HCT116 (cell line): ENCODE data around the gene PTDSS2. TPM values are rescaled to one million over a fixed set of nuclear protein-coding genes. Genes with fewer than 3 reads are reported as not detected.

Source experiments
- ATAC-seq: fragments of 200-7000 bp; cut with Tn5 transposase; 2 replicates; pipeline ENCODE4 v1.9.1; 2020; ENCODE audit warnings: mild to moderate bottlenecking, moderate library complexity
- BruUV-seq: library from RNA; stranded (reverse); fragments of 400-500 nt; replicated peaks from 2 replicates; lab custom pipeline; 2021; lab: Mats Ljungman, UMichigan
- CTCF ChIA-PET: fragments of 300-600 bp; sonication (Branson Sonifier 250); formaldehyde crosslinking; loops from one replicate; lab custom pipeline; 2021; ENCODE audit warnings: antibody characterized with exemption; lab: Charles Lee
- POLR2A ChIA-PET: fragments of 300-600, 350-600 bp; sonication (Branson Sonifier 250); formaldehyde crosslinking; loops from one replicate; lab custom pipeline; 2021; ENCODE audit warnings: antibody characterized with exemption; lab: Charles Lee
- RAD21 ChIA-PET, 2 experiments: fragments of 300-600 bp; sonication (Branson Sonifier 250); formaldehyde crosslinking; loops; one replicate each; lab custom pipeline; 2023; ENCODE audit warnings: low total read pairs in 2 of 2; ENCODE audit not compliant: uncharacterized antibody in 2 of 2, unreplicated experiment in 2 of 2, low non-redundant PET in 1 of 2; lab: Charles Lee
- DNase-seq: peaks from one replicate; pipeline ENCODE4 v3.0.0-alpha.2; 2010; ENCODE audit warnings: low read depth, low spot score
- H2AFZ ChIP-seq: fragments of 200-600 bp; shearing (Covaris generic), sonication (generic); 2 replicates; pipeline ENCODE4 v1.6.1; 2017; ENCODE audit warnings: low read depth, mixed run types, mixed read lengths, antibody characterized with exemption, low read length; ENCODE audit not compliant: poor library complexity, severe bottlenecking
- H3K27ac ChIP-seq: 2 replicates; pipeline ENCODE4 v1.5.1; 2012; ENCODE audit warnings: low read depth, low read length
- H3K27me3 ChIP-seq: fragments of 200-600 bp; sonication (generic); 2 replicates; pipeline ENCODE4 v1.6.1; 2016; ENCODE audit warnings: mixed run types, low read length, mixed read lengths; ENCODE audit not compliant: insufficient read depth
- H3K36me3 ChIP-seq, 2 experiments: fragments of 200-500 bp in 1 of 2; fragments of 200-600 bp in 1 of 2; sonication (Bioruptor generic) in 1 of 2; sonication (generic) in 1 of 2; 2 replicates each; pipeline versions ENCODE4 v1.5.1 to v1.6.1; 2014 to 2016; ENCODE audit warnings: low read length in 2 of 2, inconsistent platforms in 1 of 2, mixed read lengths in 1 of 2, mixed run types in 1 of 2; ENCODE audit not compliant: insufficient read depth in 2 of 2, control insufficient read depth in 1 of 2
- H3K4me1 ChIP-seq, 2 experiments: fragments of 200-600 bp in 1 of 2; sonication (generic) in 1 of 2; 2 replicates each; pipeline versions ENCODE4 v1.5.1 to v1.6.1; 2012 to 2017; ENCODE audit warnings: low read length in 2 of 2, inconsistent platforms in 1 of 2, mild to moderate bottlenecking in 1 of 2, mixed read lengths in 1 of 2, mixed run types in 1 of 2, moderate library complexity in 1 of 2; ENCODE audit not compliant: insufficient read depth in 2 of 2, control insufficient read depth in 1 of 2
- H3K4me2 ChIP-seq: fragments of 200-600 bp; sonication (generic); 2 replicates; pipeline ENCODE4 v1.6.1; 2017; ENCODE audit warnings: mixed run types, low read length, mixed read lengths
- H3K4me3 ChIP-seq, 2 experiments: fragments of 200-600 bp in 1 of 2; sonication (generic) in 1 of 2; replicated peaks in 1 of 2; 2 replicates each; pipeline ENCODE4 v1.5.1; 2011 to 2016; ENCODE audit warnings: low read length in 2 of 2, control low read depth in 1 of 2, low read depth in 1 of 2, mild to moderate bottlenecking in 1 of 2, mixed read lengths in 1 of 2, mixed run types in 1 of 2
- H3K79me2 ChIP-seq: fragments of 200-600 bp; sonication (generic); 2 replicates; pipeline ENCODE4 v1.6.1; 2017; ENCODE audit warnings: mild to moderate bottlenecking, mixed run types, low read length, moderate library complexity, mixed read lengths; ENCODE audit not compliant: insufficient read depth
- H3K9ac ChIP-seq: fragments of 200-600 bp; sonication (generic); 2 replicates; pipeline ENCODE4 v1.6.1; 2016; ENCODE audit warnings: low read length, mixed read lengths
- H3K9me2 ChIP-seq: fragments of 200-600 bp; sonication (generic), shearing (Covaris generic); 2 replicates; pipeline ENCODE4 v1.6.1; 2017; ENCODE audit warnings: mixed run types, mild to moderate bottlenecking, moderate library complexity; ENCODE audit not compliant: insufficient read depth
- H3K9me3 ChIP-seq, 2 experiments: fragments of 200-500 bp in 1 of 2; fragments of 200-600 bp in 1 of 2; sonication (Bioruptor generic) in 1 of 2; sonication (generic) in 1 of 2; 2 replicates each; pipeline ENCODE4 v1.6.1; 2014 to 2017; ENCODE audit warnings: low read length in 2 of 2, mixed read lengths in 2 of 2, inconsistent platforms in 1 of 2, low read depth in 1 of 2, mild to moderate bottlenecking in 1 of 2, mixed run types in 1 of 2, moderate library complexity in 1 of 2; ENCODE audit not compliant: control insufficient read depth in 1 of 2, insufficient read depth in 1 of 2
- H4K20me1 ChIP-seq: fragments of 200-600 bp; sonication (generic), shearing (Covaris generic); 2 replicates; pipeline ENCODE4 v1.6.1; 2017; ENCODE audit warnings: mixed run types, mild to moderate bottlenecking, moderate library complexity; ENCODE audit not compliant: insufficient read depth
- CBX3 ChIP-seq: IDR thresholded peaks from 2 replicates; pipeline ENCODE4 v1.6.1; 2012; ENCODE audit warnings: low read depth
- EGR1 ChIP-seq: IDR thresholded peaks from 2 replicates; pipeline ENCODE4 v1.6.1; 2012; ENCODE audit warnings: low read depth
- ELF1 ChIP-seq: IDR thresholded peaks from 2 replicates; pipeline ENCODE4 v1.6.1; 2012; ENCODE audit warnings: low read depth, borderline replicate concordance
- FOSL1 ChIP-seq: IDR thresholded peaks from 2 replicates; pipeline ENCODE4 v1.6.1; 2012; ENCODE audit warnings: low read depth
- JUND ChIP-seq: IDR thresholded peaks from 2 replicates; pipeline ENCODE4 v1.6.1; 2012
- POLR2AphosphoS5 ChIP-seq: IDR thresholded peaks from 2 replicates; pipeline ENCODE4 v1.6.1; 2011; ENCODE audit warnings: mild to moderate bottlenecking, low read depth, low read length, moderate library complexity
- RAD21 ChIP-seq: IDR thresholded peaks from 2 replicates; pipeline ENCODE4 v1.6.1; 2012; ENCODE audit warnings: low read depth, mild to moderate bottlenecking
- SIN3A ChIP-seq: IDR thresholded peaks from 2 replicates; pipeline ENCODE4 v1.6.1; 2012; ENCODE audit warnings: low read depth
- SP1 ChIP-seq: IDR thresholded peaks from 2 replicates; pipeline ENCODE4 v1.6.1; 2012; ENCODE audit warnings: low read depth
- YY1 ChIP-seq: IDR thresholded peaks from 2 replicates; pipeline ENCODE4 v1.6.1; 2011; ENCODE audit warnings: low read length, low read depth, moderate library complexity, mild to moderate bottlenecking; ENCODE audit not compliant: insufficient replicate concordance; ENCODE audit errors: extremely low read depth
- ZFX ChIP-seq: fragments of 450-650 bp; IDR thresholded peaks from 2 replicates; pipeline ENCODE4 v1.6.1; 2017
- ZNF274 ChIP-seq: fragments of 200-500 bp; sonication (Bioruptor generic); IDR thresholded peaks from 2 replicates; pipeline ENCODE4 v1.6.1; 2014; ENCODE audit warnings: mild to moderate bottlenecking, low read depth, low read length, inconsistent platforms
- intact Hi-C: fragments of 100-400 bp; cut with micrococcal nuclease; formaldehyde crosslinking; loops from 2 replicates; pipeline ENCODE4 v1.10.0; 2022
- total RNA-seq: library from RNA; stranded (reverse); gene quantifications from one replicate; pipeline ENCODE4 v1.2.1, GENCODE V29; 2021; ENCODE audit not compliant: unreplicated experiment
- TF ChIP-seq, protein P1 (sequence below): IDR thresholded peaks from 2 replicates; pipeline ENCODE4 v1.6.1; 2012
- TF ChIP-seq, protein P2 (sequence below), 3 experiments: fragments of 200-600 bp in 1 of 3; sonication (generic) in 1 of 3; IDR thresholded peaks in 2 of 3; conservative IDR thresholded peaks in 1 of 3; 2 replicates each; pipeline ENCODE4 v1.5.1; 2012 to 2017; ENCODE audit warnings: low read depth in 2 of 3, low read length in 2 of 3, antibody characterized with exemption in 1 of 3, borderline replicate concordance in 1 of 3, control low read depth in 1 of 3, mild to moderate bottlenecking in 1 of 3, mixed read lengths in 1 of 3, mixed run types in 1 of 3, moderate library complexity in 1 of 3; ENCODE audit not compliant: insufficient read depth in 1 of 3

PTDSS2 gene
- total RNA-seq, 1 experiment from 2014 or later, result 40.1 TPM

DNA sequence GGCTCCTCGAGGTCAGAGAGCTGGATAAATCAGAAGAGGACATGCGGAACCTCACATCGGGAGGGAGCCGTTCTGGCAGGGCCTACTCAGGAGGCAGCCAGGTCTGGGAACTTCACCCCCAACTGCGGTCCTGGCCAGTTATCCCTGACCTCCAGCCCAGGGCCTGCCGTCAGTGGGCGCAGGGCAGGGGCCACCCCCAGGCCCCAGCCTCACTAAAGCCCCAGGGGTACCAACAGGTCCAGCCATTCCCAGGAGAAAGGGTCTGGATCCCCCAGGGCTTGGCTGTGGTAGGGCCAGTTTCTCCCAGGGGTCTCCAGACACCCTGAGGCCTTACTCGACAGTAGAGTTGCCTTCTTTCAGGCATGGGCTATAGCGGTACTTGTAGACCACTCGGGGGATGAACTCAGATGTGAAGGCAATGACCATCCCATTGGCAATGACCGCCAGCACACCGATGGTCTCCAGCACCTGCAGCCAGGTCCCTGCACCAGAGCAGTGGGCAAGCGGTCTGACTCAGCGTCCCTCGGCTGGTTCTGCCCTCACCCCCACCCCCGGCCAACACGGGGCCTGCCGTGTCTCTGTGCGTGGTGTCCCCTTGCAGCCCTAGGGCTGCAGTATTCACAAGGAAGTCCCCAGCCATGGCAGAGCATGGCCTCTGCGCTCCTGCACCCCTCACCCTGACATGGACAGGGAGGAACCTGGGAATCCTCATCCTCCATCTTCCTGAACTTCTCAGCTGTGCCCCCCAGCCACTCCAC lies 30.7 kb upstream of the PTDSS2 start:
- no peak overlapping the region for H3K27ac ChIP-seq
- no peaks in the 10 kb centered on the region for H4K20me1 ChIP-seq
- ChIA-PET CTCF (no interaction called here), POLR2A (no interaction called here), RAD21 (no interaction called here)
- no peaks in the 10 kb centered on the region; the same call in 1 of the 2 replicates for H3K79me2 ChIP-seq
- no peak for ATAC-seq
- TF ChIP-seq, protein P1, sequence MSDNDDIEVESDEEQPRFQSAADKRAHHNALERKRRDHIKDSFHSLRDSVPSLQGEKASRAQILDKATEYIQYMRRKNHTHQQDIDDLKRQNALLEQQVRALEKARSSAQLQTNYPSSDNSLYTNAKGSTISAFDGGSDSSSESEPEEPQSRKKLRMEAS, result no peak
- TF ChIP-seq ZNF274, result no peak
- TF ChIP-seq EGR1, result no peak
- no peak for TF ChIP-seq YY1
- no peak for TF ChIP-seq CBX3
- no peak overlapping the region for H3K4me3 ChIP-seq
- intact Hi-C loops, result no loop called here
- H3K9me3 ChIP-seq, result no peaks in the 10 kb centered on the region
- H3K36me3 ChIP-seq, result no peaks in the 10 kb centered on the region
- no peaks in the 10 kb centered on the region for H3K9me2 ChIP-seq
- no peaks in the 10 kb centered on the region for H3K27me3 ChIP-seq
- no peak overlapping the region for H3K9ac ChIP-seq
- no peak for DNase-seq
- H2AFZ ChIP-seq, result no peak overlapping the region
- peaks cover 19 to 30% of the 10 kb centered on the region in 2 experiments for H3K4me1 ChIP-seq
- no TSS peak for BruUV-seq
- no peak overlapping the region for H3K4me2 ChIP-seq

DNA sequence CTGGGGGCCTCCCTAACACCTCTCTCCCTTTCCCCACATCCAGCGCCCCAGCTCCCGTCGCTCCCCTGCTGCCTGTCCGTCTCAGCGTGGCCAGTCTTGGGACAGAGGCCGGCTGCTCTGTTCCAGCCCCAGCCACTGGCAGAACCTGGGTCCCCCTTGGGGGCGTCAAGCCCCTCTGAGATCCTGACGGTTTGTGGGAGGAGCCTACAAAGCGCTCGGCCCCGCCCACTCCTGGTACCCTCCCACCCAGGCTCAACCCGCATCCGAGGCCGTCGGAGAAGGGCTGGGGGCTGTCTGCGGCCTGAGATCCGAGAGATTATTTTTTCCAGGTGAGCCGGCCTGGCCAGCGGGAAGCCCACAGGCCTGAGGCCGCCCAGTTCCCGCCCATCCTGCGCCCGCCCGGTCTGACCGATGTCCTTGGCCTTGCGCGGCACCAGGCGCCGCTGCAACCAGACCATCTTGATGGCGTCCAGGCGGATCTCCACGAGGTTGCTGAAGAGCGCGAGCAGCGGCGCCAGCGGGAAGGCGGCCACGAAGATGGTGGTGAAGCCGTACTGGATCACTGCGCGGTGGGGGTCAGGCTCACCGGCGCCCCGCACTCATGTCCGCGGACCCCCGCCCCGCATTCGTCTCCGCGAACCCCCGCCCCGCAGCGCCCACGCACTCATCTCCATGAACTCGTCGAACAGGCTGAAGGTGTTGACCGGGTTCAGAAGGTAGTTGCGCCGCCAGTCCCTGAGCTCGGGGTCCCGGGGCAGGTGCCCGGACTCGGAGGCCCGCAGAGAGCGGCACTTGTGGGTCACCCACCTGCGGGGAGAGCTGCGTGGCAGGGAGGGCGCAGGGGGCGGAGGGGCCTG lies 29.8 kb upstream of the PTDSS2 start:
- no TSS peak for BruUV-seq
- Histone ChIP-seq H3K79me2 (no peaks in the 10 kb centered on the region; the same call in 1 of the 2 replicates), H3K27me3 (no peaks in the 10 kb centered on the region), H2AFZ (no peak overlapping the region), H4K20me1 (no peaks in the 10 kb centered on the region), H3K4me3 (no peak overlapping the region), H3K4me1 (peaks cover 17 to 22% of the 10 kb centered on the region in 2 experiments), H3K4me2 (no peak overlapping the region), H3K27ac (no peak overlapping the region), H3K36me3 (no peaks in the 10 kb centered on the region), H3K9me2 (no peaks in the 10 kb centered on the region), H3K9me3 (no peaks in the 10 kb centered on the region), H3K9ac (no peak overlapping the region)
- intact Hi-C loops, result no loop called here
- DNase-seq (no peak), ATAC-seq (no peak)
- TF ChIP-seq CBX3, result no peak
- TF ChIP-seq, protein P1, result no peak
- TF ChIP-seq SP1, result no peak
- TF ChIP-seq ZNF274, result no peak
- TF ChIP-seq SIN3A, result no peak
- TF ChIP-seq POLR2AphosphoS5, result no peak
- TF ChIP-seq EGR1, result no peak
- TF ChIP-seq ZFX, result no peak
- no peak for TF ChIP-seq FOSL1
- TF ChIP-seq, protein P2, sequence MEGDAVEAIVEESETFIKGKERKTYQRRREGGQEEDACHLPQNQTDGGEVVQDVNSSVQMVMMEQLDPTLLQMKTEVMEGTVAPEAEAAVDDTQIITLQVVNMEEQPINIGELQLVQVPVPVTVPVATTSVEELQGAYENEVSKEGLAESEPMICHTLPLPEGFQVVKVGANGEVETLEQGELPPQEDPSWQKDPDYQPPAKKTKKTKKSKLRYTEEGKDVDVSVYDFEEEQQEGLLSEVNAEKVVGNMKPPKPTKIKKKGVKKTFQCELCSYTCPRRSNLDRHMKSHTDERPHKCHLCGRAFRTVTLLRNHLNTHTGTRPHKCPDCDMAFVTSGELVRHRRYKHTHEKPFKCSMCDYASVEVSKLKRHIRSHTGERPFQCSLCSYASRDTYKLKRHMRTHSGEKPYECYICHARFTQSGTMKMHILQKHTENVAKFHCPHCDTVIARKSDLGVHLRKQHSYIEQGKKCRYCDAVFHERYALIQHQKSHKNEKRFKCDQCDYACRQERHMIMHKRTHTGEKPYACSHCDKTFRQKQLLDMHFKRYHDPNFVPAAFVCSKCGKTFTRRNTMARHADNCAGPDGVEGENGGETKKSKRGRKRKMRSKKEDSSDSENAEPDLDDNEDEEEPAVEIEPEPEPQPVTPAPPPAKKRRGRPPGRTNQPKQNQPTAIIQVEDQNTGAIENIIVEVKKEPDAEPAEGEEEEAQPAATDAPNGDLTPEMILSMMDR (IDR thresholded peaks at IDR 0.05 in 2 of 3, conservative IDR thresholded peaks at IDR 0.05 in 1 of 3; ENCODE audit: borderline replicate concordance in 1 of 3, insufficient read depth in 1 of 3, low read depth in 2 of 3, low read length in 2 of 3), result no peak
- no peak for TF ChIP-seq ELF1
- TF ChIP-seq RAD21, result no peak
- TF ChIP-seq JUND, result no peak
- ChIA-PET POLR2A (no interaction called here), RAD21 (no interaction called here), CTCF (no interaction called here)
